Activated T-helper 1 cell treated with anti-CD3 and anti-CD28 coated beads, Interleukin-2, amount 50 U/mL, for 16 hours (primary cell): ENCODE measurements around the gene HBA2.
"Not testable (repeated sequence)": the region's sequence is repeated elsewhere in the genome, so short reads cannot be mapped to it uniquely, and the experiment has no call there.

Source experiments
- DNase-seq, 2 donors: peaks; one replicate each; pipeline ENCODE4 v3.0.0-alpha.2; 2020; ENCODE audit warnings: low read depth in 1 of 2, low spot score in 1 of 2

HBA2 gene

DNA sequence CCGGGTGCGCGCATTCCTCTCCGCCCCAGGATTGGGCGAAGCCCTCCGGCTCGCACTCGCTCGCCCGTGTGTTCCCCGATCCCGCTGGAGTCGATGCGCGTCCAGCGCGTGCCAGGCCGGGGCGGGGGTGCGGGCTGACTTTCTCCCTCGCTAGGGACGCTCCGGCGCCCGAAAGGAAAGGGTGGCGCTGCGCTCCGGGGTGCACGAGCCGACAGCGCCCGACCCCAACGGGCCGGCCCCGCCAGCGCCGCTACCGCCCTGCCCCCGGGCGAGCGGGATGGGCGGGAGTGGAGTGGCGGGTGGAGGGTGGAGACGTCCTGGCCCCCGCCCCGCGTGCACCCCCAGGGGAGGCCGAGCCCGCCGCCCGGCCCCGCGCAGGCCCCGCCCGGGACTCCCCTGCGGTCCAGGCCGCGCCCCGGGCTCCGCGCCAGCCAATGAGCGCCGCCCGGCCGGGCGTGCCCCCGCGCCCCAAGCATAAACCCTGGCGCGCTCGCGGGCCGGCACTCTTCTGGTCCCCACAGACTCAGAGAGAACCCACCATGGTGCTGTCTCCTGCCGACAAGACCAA, at the start of gene HBA2:
Gene HBA2, plus strand, starts transcription at position 503 of the 568 bp plus-strand sequence. Its CDS starts 37 bp downstream, at position 540.
- not testable (repeated sequence) for DNase-seq

DNA sequence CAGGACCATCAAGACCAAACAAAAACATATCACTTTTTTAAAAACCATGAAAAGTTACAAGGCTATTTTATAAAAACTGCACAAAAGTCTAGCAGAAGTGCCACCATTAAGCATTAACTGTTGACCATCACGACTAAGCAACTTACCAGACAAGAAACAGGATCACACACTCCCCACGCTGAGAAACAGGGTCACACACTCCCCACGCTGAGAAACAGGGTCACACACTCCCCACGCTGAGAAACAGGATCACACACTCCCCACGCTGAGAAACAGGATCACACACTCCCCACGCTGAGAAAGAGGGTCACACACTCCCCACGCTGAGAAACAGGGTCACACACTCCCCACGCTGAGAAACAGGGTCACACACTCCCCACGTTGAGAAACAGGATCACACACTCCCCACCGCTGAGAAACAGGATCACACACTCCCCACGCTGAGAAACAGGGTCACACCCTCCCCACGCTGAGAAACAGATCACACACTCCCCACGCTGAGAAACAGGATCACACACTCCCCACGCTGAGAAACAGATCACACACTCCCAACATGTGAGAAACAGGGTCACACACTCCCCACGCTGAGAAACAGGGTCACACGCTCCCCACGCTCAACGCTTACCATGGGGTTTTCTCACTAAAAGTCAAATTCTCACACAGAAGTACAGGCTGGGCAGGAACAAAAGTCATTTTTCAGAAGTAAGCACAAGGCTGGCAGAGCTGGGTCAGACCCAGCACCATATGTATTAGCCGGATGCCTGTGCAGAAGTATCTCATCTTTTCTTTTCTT, 48.9 kb upstream of the HBA2 start:
- DNase-seq, result not testable (repeated sequence)

DNA sequence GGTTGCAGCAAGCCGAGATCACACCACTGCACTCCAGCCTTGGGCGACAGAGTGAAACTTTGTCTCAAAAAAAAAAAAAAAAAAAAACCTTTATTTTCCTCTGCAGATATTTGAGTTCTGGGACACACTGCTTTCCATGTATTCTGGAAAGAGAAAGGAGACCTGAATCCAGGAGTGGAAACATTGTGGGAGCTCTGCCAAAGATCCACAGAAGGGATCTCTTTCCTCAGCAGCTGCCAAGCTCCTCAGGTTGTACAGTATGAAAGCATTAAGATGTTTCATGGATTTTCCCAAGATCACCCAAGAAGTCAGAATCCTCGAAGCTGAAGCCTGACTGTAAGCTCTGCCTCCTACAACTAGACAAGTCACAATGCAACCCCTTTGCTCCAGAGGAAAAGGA, 47.7 kb upstream of the HBA2 start:
- DNase-seq, result no peak

DNA sequence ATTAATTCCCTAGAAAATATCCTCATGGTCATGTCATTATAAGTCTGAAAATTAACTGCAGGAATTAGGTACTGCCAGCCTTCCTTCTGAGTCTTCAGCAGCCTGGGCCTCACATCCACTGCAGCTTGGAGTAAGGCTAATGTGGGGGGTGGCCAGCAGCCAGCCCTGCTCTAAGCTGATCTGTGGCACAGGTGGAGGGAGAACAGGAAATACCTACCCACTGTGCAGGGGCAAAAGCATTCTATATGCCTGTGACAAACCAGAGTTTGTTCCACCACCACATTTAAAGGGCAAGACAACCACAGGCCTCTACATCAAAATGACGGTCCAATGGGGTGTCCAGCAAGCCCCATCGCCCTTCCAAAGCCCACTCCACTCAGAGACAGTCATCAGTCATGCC, 43.6 kb upstream of the HBA2 start:
- DNase-seq, result no peak

DNA sequence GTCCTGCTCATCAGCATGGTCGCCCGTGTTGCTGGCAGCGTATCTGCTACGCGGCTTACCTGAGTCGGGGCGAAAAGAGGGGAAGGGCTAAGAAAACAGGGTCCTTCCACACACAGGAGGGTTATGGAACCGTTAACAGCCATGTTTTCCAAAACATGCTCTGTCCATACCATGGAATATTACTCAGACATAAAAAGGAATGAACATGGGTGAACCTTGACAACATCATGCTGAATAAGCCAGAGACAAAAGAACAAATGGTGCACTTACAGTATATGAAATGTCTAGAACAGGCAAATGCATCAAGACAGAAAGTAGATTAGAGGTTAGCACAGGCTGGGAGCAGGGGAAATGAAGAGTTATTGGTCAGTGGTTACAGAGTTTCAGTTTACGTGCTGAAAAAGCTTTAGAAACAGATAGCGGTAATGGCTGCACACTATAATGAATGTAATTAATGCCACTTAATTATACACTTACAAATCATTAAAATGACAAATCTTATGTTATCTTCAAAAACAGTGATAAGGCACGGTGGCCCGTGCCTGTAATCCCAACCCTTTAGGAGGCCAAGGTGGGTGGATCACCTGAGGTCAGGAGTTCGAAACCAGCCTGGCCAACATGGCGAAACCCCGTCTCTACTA, 42.0 kb upstream of the HBA2 start:
- DNase-seq, result no peak

DNA sequence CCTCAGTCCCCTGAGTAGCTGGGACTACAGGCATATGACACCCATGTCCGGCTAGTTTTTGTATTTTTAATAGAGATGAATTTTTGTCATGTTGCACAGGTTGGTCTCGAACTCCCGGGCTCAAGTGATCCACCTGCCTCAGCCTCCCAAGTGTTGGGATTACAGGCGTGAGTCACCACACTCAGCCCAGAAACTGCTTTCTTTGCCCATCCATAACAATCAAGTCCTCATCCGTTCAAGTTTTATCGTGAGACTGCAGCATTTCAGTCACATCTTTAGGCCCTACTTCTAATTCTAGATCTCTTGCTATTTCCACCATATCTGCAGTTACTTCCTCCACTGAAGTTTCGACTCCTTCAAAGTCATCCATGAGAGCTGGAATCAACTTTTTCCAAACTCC, 40.6 kb upstream of the HBA2 start:
- DNase-seq, result no peak

DNA sequence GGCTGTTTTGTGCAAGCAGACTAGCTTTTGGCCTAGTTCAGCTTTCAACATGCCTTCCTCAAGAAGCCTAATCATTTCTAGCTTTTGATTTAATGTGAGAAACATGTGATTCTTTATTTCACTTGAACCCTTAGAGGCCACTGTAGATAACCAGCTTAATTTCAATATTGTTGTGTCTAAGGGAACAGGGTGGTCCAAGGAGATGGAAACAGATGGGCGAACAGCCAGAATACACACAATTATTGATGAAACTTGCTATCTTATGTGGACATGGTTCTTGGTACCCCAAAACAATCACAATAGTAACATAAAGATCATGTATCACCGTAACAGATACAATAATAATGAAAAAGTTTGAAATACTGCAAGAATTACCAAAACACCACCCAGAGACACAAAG, 39.0 kb upstream of the HBA2 start:
- DNase-seq, result no peak

DNA sequence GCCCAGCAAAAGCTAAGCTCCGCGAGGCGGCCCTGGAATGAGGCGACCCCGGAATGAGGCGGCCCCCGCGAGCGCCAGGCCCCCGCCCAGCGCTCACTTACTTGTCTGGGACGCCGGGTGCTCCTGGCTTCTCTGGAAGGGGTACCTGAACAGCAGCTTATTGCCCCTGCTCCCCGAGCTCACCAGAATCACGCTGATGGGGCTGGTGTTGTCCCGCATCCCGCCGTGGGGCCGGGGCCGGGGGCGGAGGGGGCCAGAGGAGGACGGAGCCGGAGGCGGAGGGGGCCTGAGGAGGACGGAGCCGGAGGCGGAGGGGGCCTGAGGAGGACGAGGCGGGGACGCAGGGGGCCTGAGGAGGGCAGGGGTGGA, 34.6 kb upstream of the HBA2 start:
- DNase-seq, result peak in 1 of 2 donors; percentile 6

DNA sequence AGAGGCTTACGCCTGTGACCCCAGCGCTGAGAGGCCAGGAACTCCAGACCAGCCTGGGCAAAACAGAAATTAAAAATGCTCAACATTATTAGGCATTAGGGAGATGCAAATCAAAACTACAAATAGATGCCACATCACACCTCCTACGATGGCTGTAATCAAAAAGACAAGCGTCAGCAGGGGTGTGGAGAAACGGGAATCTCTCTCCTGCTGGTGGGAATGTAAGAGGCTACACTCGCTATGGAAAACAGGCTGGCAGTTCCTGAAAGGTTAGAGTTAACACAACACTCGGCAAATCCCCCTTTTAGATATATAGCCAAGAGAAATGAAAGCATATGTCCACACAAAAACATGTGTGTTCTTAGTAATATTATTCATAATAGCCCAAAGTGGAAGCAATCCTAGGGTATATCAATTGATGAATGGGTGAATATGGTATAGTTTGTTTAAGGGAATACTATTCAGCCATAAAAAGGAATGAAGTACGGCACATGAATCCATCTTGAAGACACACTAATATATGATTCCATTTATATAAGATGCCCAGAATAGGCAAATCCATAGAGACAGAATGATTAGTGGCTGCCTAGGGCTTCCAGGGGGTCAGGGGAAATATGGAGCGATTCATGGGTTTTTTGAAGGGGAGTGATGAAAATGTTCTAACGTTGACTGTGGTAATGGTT, 32.4 kb upstream of the HBA2 start:
- DNase-seq, result no peak

DNA sequence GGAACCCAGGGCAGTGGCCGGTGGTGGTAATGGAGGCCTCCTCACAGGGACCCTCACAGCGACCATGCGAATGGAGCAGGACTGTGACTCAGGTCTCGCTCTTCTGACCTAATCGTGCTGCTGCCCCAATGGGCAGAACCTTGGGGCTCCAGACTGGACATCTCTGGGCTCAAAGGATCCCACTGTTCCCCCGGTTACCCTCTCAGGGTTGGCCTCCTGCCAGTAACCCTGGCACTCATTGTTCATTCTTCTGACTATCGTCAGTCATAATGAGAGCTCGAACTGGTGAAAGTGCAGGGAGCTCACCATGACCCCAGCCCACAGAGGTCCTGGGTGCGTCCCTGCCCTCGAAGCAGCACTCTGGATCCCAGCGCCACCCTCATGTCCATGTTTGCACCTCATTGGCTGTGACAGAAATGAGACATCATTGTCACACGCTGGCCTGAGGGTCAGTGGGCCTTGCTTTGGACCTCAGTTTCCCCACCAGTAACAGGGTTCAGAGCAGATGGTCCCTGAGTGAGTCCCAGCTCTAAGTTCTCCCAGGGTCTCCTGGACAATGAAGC, 30.2 kb upstream of the HBA2 start:
- no peak for DNase-seq

DNA sequence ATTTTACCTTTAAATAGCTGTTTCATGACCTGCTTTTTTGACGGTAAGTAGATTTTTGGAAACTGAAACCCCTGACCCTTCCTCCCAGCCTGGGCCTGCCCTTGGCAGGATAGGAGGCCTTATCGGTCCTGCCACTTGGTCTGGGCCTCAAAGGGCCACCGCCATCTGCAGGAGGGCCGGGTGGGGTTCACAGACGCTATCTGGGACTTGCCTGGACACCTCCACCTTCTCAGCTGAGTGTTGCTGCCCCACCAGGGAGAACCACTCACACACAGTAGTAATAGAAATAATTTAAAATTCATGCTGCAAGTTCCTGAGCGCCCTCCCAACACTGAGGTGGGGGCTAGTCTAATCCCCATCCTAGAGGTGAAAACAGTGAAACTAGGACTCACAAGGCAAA, 29.6 kb upstream of the HBA2 start:
- no peak for DNase-seq

DNA sequence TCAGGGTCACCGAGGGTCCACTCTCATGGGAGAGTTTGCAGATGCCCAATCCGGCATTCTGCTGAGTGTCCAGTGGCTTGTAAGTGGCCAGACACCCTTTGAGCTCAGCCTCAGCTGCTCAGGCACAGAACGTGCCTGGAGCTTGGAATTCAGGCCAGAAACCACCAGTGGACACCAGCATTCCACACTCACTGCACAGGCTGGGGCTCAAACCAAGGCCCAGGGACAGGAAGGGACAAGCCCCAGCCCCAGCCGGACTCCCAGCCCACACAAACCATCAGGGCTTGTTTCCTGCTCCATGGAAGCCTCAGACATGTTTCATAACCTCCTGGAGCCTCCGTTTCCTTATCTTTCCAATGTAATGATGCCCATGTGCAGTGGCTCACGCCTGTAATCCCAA, 29.2 kb upstream of the HBA2 start:
- DNase-seq, result no peak

DNA sequence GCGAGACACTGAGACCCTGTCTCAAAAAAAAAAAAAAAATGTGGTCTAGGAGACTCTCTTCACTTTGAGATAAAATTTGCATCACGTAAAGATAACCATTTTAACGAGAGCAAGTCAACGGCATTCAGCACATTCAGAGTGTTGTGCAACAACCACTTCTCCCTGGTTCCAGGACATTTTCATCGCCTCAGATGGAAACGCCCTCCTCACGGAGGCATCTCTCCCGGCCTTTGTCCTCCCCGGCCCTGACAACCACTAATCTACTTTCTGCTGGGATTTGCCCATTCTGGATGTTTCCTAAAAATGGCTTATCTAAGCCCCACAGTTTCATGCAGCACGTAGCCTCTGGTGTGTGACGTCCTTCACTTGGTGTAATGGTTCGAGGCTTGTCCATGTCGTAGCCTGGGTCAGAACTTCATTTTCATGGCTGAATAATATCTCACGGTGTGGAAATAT, 27.9 kb upstream of the HBA2 start:
- DNase-seq, result no peak

DNA sequence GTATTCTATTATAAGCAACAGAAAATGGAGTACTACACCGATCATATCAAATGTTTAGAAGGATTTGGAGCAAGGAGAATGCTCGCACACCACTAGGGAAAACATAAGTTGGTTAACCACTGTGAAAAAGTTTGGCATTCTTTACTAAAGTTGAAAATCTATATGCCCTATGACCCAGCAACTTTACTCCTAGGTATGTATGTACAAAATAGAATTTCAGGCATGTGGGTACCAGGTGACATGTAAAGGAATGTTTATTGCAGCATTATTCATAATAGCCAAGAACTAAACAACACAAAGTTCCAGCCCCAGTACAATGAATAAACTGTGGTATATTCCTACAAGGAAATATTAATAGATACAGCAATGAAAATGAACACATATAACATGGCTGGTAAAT, 26.0 kb upstream of the HBA2 start:
- no peak for DNase-seq

DNA sequence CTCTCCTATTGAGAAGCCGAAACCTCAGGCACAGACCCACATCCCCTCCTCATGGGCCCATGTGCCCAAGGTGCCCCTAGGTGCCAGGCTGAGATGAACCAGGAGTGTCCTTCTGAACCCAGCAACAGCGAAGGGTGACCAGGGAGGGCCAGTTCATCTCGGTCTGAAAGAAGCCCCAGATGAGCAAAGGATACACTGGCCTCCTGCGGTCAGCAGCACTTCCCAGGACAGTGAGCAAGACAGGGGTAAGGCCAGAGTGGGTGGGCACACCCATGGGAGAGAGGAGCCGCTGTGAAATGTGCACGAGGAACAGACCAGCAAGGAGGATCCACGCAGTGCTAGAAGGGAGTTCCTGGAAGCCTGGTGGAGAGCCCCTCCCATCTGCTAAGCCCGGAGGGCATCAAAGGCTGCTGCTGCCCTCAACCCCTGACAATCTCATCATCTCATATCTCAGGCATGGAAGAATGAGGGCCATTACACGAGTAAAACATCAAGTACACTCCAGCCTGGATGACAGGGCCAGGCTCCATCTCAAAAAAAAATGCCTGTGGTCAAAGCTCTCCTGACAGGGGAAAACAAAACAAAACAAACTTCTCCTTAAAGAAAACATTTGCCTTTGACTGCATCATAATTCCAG, 23.5 kb upstream of the HBA2 start:
- DNase-seq, result no peak

DNA sequence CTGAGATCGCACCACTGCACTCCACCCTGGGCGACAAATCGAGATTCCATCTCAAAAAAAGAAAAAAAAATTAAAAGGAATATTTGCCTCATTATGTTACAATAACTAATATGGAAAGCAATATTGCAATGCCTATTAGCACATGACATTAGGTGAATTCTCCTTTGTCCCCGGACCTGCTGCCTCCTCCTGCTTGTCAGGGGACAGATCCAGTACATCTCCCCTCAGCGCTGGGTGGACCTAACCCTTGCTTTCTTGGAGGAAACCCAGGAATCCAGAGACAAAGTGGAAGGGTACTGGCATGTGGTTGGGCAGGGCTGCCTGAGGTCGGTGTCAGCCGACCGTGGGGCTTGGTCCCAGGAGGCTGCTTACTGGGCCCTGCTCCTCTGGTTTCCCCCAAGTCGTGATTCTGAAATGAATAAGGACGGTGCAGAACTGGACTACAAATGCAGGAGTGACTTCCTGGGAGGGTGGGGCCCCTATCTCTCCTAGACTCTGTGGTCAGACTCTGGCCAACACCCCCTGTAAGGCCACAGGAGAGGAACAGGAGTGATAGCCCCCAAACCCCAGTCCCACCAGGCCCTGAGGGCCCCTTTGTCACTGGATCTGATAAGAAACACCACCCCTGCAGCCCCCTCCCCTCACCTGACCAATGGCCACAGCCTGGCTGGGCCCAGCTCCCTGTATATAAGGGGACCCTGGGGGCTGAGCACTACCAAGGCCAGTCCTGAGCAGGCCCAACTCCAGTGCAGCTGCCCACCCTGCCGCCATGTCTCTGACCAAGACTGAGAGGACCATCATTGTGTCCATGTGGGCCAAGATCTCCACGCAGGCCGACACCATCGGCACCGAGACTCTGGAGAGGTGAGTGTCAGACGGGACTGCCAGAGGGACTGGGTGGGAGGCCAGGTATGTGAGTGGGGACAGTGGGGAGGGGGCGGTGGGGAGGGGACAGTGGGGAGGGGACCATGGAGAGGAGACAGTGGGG, 20.2 kb upstream of the HBA2 start, which contains the start of gene HBZ:
Gene HBZ, plus strand, starts transcription at position 504 of the 988 bp plus-strand sequence. Its CDS starts 266 bp downstream, at position 770.
- DNase-seq, result no peak

DNA sequence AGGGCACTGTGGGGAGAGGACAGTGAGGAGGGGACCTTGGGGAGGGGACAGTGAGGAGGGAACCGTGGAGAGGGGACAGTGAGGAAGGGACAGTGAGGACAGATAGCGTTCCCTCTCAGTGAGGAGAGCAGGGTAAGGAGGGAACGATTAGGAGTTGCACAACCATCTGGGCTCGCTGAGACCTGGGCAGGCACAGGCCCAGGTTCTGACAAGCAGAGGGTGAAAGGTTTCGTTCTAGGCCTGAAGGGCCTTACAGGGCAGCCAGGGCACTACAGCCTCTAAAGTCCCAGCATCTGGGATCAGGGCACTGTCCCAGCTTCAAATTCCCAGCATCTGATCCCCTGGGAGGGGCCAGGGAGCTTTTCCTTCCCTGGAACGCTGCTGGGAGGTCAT, 19.6 kb upstream of the HBA2 start:
- not testable (repeated sequence) for DNase-seq

DNA sequence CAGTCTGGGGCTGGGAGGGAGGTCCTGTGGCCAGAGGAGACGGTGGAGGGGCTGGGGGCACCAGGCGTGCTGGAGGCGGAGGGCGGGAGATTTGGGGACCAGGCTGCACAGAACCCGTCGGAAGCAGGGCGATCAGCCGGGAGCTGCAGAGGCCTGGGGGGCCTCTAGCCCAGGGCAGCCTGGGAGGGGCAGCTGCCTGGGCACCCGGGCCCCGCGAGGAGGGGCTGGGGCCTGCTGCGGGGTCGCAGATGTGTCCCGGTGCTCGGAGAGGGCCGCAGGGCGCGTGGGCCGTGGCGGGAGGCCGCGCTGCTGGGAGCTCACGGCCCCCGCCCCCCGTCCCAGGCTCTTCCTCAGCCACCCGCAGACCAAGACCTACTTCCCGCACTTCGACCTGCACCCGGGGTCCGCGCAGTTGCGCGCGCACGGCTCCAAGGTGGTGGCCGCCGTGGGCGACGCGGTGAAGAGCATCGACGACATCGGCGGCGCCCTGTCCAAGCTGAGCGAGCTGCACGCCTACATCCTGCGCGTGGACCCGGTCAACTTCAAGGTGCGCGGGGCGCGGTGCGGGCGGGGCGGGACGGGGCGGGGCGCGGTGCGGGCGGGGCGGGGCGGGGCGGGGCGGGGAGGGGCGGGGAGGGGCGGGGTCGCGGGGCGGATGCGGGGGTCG, 19.0 kb upstream of the HBA2 start:
- not testable (repeated sequence) for DNase-seq
